ENCODE measurements around the gene CFAP141.

CFAP141 gene

DNA sequence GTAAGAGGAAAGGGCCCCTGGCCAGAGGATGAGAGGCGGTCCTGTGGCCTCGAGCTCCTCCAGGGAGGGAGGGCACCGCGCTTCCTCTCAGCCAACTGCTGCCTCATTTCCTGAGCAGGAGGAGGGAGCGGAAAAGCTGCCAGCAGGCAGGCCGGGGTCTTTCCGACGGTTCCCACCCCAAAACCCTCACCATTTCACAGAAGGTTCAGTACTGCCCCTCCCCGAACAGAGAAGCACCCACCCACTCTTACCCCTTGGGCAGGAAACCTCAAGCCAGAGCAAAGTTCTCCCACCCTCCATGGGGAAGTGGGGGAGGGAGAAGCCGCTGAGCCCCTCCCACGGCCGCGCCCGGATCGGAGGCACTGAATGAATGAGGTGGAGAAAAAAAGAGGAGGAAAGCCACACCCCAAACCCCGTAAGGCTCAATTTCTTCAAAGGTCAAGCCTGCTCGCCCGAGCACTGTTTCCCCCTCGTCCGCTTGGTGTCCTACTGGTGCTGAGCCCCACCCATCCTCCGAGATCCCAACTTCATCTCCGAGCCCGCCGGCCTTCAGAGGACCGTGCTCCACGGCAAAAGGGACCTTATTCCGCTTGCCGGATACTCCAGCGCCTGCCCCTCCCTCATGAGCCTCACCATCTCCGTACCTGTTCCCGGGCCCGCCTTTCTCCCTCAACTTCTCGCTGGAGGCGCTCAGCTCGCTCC is 23.6 kb downstream of the CFAP141 start:
- DNase-seq (ENCODE audit: low read depth), result peak; percentile 89
- H3K4me3 ChIP-seq (replicated peaks; ENCODE audit: low read depth, low read length), result peak overlapping the region; percentile 100
- TF ChIP-seq, protein P1, sequence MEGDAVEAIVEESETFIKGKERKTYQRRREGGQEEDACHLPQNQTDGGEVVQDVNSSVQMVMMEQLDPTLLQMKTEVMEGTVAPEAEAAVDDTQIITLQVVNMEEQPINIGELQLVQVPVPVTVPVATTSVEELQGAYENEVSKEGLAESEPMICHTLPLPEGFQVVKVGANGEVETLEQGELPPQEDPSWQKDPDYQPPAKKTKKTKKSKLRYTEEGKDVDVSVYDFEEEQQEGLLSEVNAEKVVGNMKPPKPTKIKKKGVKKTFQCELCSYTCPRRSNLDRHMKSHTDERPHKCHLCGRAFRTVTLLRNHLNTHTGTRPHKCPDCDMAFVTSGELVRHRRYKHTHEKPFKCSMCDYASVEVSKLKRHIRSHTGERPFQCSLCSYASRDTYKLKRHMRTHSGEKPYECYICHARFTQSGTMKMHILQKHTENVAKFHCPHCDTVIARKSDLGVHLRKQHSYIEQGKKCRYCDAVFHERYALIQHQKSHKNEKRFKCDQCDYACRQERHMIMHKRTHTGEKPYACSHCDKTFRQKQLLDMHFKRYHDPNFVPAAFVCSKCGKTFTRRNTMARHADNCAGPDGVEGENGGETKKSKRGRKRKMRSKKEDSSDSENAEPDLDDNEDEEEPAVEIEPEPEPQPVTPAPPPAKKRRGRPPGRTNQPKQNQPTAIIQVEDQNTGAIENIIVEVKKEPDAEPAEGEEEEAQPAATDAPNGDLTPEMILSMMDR (IDR thresholded peaks at IDR 0.05; ENCODE audit: low read length, missing control alignments), result no peak

DNA sequence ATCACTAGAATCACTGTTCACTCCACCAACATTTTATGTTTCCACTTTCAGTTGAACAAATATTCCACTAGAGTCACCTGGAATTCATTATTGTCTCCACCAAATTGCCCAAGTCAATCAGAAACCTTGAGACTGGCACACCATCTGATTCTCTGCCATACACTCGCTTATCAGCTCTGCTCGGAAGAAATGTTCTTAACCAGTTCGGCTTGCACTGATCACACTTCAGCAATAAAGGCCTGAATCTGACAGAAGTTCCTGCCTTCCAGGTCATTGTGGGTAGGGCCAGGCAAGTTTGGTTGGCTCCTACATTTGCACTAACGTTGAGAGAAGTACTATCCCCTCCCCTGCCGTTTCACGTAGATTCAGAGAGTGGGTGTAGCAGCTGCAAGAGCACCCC is 24.2 kb downstream of the CFAP141 start:
- TF ChIP-seq, protein P1 (IDR thresholded peaks at IDR 0.05; ENCODE audit: low read length, missing control alignments), result no peak
- H3K4me3 ChIP-seq (replicated peaks; ENCODE audit: low read depth, low read length), result peak overlapping the region; percentile 100
- no peak for DNase-seq (ENCODE audit: low read depth)

DNA sequence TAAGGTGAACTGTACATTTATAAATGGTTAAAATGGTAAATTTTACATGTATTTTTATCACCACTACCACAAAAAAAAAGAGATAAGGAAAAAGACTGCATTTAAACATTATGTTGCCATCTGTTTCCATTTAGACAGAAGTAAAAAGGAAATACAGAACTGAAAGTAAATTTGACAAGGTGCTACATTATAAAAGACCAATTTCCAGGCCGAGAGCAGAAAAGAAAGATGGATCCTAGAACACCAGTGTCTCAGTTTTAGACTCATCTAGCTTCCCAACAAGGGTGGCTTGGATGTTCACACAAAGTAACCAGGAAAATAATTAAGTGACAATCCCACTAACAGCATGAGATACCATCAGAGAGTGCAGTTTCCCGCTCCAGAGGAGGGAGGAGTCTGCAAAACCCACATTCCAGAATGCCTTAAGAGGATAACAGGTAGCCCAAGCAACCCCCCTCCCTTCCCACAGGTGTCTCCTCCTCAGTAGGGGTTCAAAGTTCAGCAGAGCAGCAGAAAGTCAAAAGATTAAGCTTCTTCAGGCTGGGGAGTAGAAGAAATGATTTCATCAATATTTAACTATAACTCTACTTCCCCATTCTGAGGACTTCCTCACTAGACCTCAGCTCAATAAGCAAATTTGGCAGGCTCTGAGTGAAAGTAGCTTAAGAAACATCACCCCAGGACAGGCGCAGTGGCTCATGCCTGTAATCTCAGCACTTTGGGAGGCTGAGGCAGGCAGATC is 26.0 kb downstream of the CFAP141 start:
- DNase-seq (ENCODE audit: low read depth), result no peak
- TF ChIP-seq, protein P1 (IDR thresholded peaks at IDR 0.05; ENCODE audit: low read length, missing control alignments), result no peak
- H3K4me3 ChIP-seq (replicated peaks; ENCODE audit: low read depth, low read length), result peak overlapping the region; percentile 25

DNA sequence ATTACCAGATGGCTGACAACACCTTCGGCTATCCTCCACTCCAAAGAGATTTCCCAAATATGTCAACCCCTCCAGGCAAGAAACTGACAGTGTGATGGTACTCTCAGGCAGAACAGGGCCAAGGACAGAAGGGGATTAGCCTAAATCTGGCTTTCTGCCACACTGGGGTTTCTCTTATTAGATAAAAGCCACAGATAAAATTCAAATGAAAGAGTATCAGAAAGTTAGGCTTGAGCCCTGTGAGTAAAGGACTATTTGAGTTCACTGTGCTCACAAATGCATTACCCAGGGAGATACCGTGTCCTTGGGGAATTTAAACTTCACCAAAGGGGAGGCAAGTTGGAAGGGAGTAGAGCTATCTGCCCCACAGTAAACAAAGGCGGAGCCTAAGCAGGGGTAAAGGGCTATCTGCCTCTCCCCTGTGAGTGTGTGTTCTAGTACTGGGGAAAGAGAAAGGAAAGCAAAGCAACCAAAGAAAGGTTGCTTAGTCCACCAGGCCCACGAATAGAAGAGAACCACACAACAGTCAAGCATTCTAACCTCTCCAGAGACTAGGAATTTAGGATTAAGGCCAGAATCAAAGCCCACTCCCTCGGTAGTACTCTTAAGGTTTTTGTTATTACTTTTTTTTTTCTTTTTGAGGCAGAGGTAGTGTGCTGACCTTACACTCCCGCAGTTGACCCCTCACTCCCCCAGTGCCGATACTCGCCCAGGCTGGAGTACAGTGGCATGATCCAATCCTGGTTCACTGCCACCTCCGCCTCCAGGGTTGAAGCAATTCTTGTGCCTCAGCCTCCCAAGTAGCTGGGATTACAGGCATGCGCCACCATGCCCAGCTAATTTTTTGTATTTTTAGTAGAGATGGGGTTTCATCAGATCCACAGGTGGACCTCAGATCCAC is 27.0 kb downstream of the CFAP141 start:
- TF ChIP-seq, protein P1 (IDR thresholded peaks at IDR 0.05; ENCODE audit: low read length, missing control alignments), result no peak

DNA sequence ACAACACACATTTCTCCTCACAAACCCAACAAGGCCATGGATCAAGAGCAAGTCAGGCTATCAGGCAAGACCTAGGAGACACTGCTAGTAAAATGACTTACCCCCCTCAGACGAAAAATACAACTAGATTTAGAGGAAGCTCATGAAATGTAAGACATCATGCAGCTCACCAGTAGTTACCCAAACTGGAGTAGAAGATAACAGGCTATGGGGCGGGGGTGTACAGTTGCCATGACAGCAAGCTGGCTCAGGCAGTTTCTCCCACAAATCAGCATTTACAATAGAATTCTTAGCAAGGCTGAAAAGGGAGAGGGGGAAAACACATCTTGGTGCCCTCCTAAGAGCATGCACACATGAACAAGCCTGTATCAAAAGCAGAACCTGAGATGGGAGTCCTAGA is 28.1 kb downstream of the CFAP141 start:
- no peak overlapping the region for H3K4me3 ChIP-seq (replicated peaks; ENCODE audit: low read depth, low read length)

More for the DNA sequence above, 27.0 kb downstream of the CFAP141 start:
- H3K4me3 ChIP-seq (replicated peaks; ENCODE audit: low read depth, low read length), result peak overlapping the region; percentile 4
- DNase-seq (ENCODE audit: low read depth), result no peak

DNA sequence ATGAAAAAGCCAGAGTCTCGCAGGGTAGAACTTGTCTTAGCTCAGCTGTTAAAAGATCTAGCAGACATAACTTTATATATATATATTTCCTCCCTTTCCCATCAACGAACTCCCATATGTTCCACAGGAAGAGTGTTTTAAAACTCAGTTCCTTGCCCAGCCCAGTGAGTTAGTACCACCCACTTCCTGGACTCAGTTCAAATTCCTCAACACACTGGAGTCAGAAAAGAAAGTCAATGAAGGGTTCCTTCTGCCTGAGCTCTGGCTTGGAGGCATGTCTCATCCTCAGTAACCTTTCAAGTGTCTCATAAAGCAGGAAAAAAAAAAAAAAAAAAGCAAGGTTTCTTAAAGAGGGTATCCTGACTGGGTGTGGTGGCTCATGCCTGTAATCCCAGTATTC is 29.8 kb downstream of the CFAP141 start:
- no peak overlapping the region for H3K4me3 ChIP-seq (replicated peaks; ENCODE audit: low read depth, low read length)
- peak; percentile 84 for DNase-seq (ENCODE audit: low read depth)
- TF ChIP-seq, protein P1 (IDR thresholded peaks at IDR 0.05; ENCODE audit: low read length, missing control alignments), result no peak

More for the DNA sequence above, 28.1 kb downstream of the CFAP141 start:
- TF ChIP-seq, protein P1 (IDR thresholded peaks at IDR 0.05; ENCODE audit: low read length, missing control alignments), result no peak
- no peak for DNase-seq (ENCODE audit: low read depth)
